B cell (primary cell): ENCODE data around the gene MTMR10. TPM values are rescaled to one million over a fixed set of nuclear protein-coding genes. Genes with fewer than 3 reads are reported as not detected.

Experiments used
- ATAC-seq: fragments of 200-7000 bp; cut with Tn5 transposase; one replicate; pipeline ENCODE4 v1.10.0; 2021; ENCODE audit warnings: low read depth, mild to moderate bottlenecking, moderate number of reproducible peaks, moderate library complexity
- CTCF ChIA-PET: fragments of 350-600 bp; sonication (Branson Sonifier 250); formaldehyde crosslinking; loops from one replicate; lab custom pipeline; 2021; ENCODE audit warnings: antibody characterized with exemption, inconsistent platforms; lab: Charles Lee
- POLR2A ChIA-PET: fragments of 350-600 bp; sonication (Branson Sonifier 250); formaldehyde crosslinking; loops from one replicate; lab custom pipeline; 2021; ENCODE audit warnings: antibody characterized with exemption; lab: Charles Lee
- DNase-seq: peaks from one replicate; pipeline ENCODE4 v3.0.0; 2013
- H2AFZ ChIP-seq: 2 replicates; pipeline ENCODE4 v1.6.1; 2012; ENCODE audit warnings: mild to moderate bottlenecking, low read depth, low read length; ENCODE audit not compliant: insufficient read depth, poor library complexity, severe bottlenecking
- H3K27ac ChIP-seq, 2 donors: 1 replicate in 1 of 2; 2 replicates in 1 of 2; pipeline ENCODE4 v1.5.1; 2012 to 2013; ENCODE audit warnings: low read length in 2 of 2, mild to moderate bottlenecking in 2 of 2, moderate library complexity in 1 of 2
- H3K27me3 ChIP-seq, 4 experiments: fragments of 200-600 bp in 1 of 4; sonication (generic) in 1 of 4; replicated peaks in 1 of 4; 1 replicate in 2 of 4; 2 replicates in 2 of 4; pipeline versions ENCODE4 v1.6.1 to v1.7.0; 2013 to 2016; ENCODE audit warnings: low read length in 3 of 4, mild to moderate bottlenecking in 2 of 4, mixed read lengths in 1 of 4, moderate library complexity in 1 of 4; ENCODE audit not compliant: insufficient read depth in 4 of 4, control insufficient read depth in 3 of 4; ENCODE audit errors: control extremely low read depth in 1 of 4
- H3K36me3 ChIP-seq, 2 experiments: replicated peaks in 1 of 2; 1 replicate in 1 of 2; 2 replicates in 1 of 2; pipeline versions ENCODE4 v1.6.1 to v1.7.1; 2013; ENCODE audit warnings: low read length in 1 of 2; ENCODE audit not compliant: insufficient read depth in 2 of 2, control insufficient read depth in 1 of 2; ENCODE audit errors: control extremely low read depth in 1 of 2, extremely low read depth in 1 of 2
- H3K4me1 ChIP-seq, 2 donors: fragments of 200-600 bp in 1 of 2; sonication (generic) in 1 of 2; 1 replicate in 1 of 2; 2 replicates in 1 of 2; pipeline versions ENCODE4 v1.5.1 to v1.6.1; 2013 to 2017; ENCODE audit warnings: low read length in 2 of 2; ENCODE audit not compliant: control insufficient read depth in 2 of 2, insufficient read depth in 2 of 2
- H3K4me2 ChIP-seq: replicated peaks from 2 replicates; pipeline ENCODE3; 2012; ENCODE audit warnings: mild to moderate bottlenecking, low read depth, low read length; ENCODE audit not compliant: poor library complexity, severe bottlenecking
- H3K4me3 ChIP-seq, 5 experiments: fragments of 200-600 bp in 1 of 5; sonication (generic) in 1 of 5; 1 replicate in 3 of 5; 2 replicates in 2 of 5; pipeline versions ENCODE4 v1.5.1 to v1.7.0; 2011 to 2016; ENCODE audit warnings: low read length in 4 of 5, mild to moderate bottlenecking in 4 of 5, low read depth in 2 of 5, control low read depth in 1 of 5, moderate library complexity in 1 of 5; ENCODE audit not compliant: insufficient read depth in 1 of 5; ENCODE audit errors: control extremely low read depth in 1 of 5, extremely low read depth in 1 of 5
- H3K79me2 ChIP-seq: fragments of 200-600 bp; sonication (generic); one replicate; pipeline ENCODE4 v1.6.0; 2016; ENCODE audit warnings: low read length; ENCODE audit not compliant: control insufficient read depth, insufficient read depth
- H3K9ac ChIP-seq: fragments of 200-600 bp; sonication (generic); 2 replicates; pipeline ENCODE4 v1.6.1; 2017; ENCODE audit warnings: mild to moderate bottlenecking, low read length, moderate library complexity
- H3K9me3 ChIP-seq, 3 donors: one replicate each; pipeline versions ENCODE4 v1.6.1 to v1.7.1; 2013; ENCODE audit warnings: low read length in 2 of 3; ENCODE audit not compliant: control insufficient read depth in 2 of 3, insufficient read depth in 1 of 3; ENCODE audit errors: control extremely low read depth in 1 of 3
- H4K20me1 ChIP-seq: 2 replicates; pipeline ENCODE4 v1.6.0; 2012; ENCODE audit warnings: mild to moderate bottlenecking, low read length; ENCODE audit not compliant: insufficient read depth, control insufficient read depth, poor library complexity, severe bottlenecking
- H3K27ac Mint-ChIP-seq: one replicate; pipeline ENCODE4 v1.8.0; 2021; ENCODE audit warnings: mixed read lengths
- H3K27me3 Mint-ChIP-seq: one replicate; pipeline ENCODE4 v1.8.0; 2021; ENCODE audit warnings: mixed read lengths
- H3K4me1 Mint-ChIP-seq: one replicate; pipeline ENCODE4 v1.8.0; 2021; ENCODE audit warnings: mixed read lengths
- H3K4me3 Mint-ChIP-seq: one replicate; pipeline ENCODE4 v1.8.0; 2021; ENCODE audit warnings: mixed read lengths
- H3K9me3 Mint-ChIP-seq: one replicate; pipeline ENCODE4 v1.8.0; 2022; ENCODE audit warnings: mixed read lengths; ENCODE audit not compliant: insufficient read depth
- EZH2 ChIP-seq: IDR thresholded peaks from 2 replicates; pipeline ENCODE4 v1.6.1; 2012; ENCODE audit warnings: borderline replicate concordance, low read depth, mild to moderate bottlenecking, moderate library complexity, low read length; ENCODE audit not compliant: insufficient read depth, poor library complexity, severe bottlenecking
- WGBS: methylation state at CpG from one replicate; pipeline ENCODE4 v1.1.5; 2013; ENCODE audit warnings: missing lambda C conversion rate; ENCODE audit not compliant: insufficient coverage; 5-methylcytosine and 5-hydroxymethylcytosine counted together
- intact Hi-C: fragments of 100-400 bp; cut with micrococcal nuclease; formaldehyde crosslinking; loops from one replicate; pipeline ENCODE4 v1.10.0; 2022
- polyA plus RNA-seq: library from polyadenylated mRNA; depleted of rRNA; stranded (reverse); fragments of >200 nt; gene quantifications from 2 replicates; pipeline ENCODE4 v1.2.3, GENCODE V29; 2012
- total RNA-seq, 2 donors: library from RNA; stranded (reverse); fragments of 120-200 nt in 1 of 2; gene quantifications; 1 replicate in 1 of 2; 2 replicates in 1 of 2; pipeline versions ENCODE4 v1.2.3 to v1.2.4, GENCODE V29; 2013 to 2022
- TF ChIP-seq, protein P1 (sequence below): fragments of 200-600 bp; IDR thresholded peaks from one replicate; pipeline ENCODE4 v1.8.0; 2022; ENCODE audit warnings: antibody characterized with exemption, mild to moderate bottlenecking

MTMR10 gene
- total and polyA plus RNA-seq, 2 donors (not counting 1 experiment from before 2014, with no cell fraction given) = 27.9 to 50.2 TPM

DNA sequence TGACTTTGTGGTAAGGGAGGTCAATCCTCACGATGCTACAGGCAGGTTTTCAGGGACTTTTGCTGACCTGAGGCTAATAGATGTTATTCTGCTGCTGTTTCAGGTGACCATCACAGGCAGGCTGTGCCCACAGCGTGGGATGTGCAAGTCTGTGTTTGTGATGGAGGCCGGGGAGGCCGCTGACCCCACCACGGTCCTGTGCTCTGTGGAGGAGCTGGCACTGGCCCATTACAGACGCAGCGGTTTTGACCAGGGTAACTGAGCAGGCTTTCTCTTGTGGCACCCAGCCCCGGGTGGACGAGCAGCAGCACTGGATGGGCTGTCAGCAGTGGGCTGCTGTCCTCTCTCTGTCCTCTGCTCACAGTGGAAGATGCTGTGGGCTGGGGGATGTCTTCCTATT, 65.7 kb downstream of the MTMR10 start:
- Histone ChIP-seq H4K20me1 (no peaks in the 10 kb centered on the region), H2AFZ (no peak overlapping the region), H3K4me3 (no peak overlapping the region), H3K27me3 (no peaks in the 10 kb centered on the region), H3K79me2 (no peaks in the 10 kb centered on the region), H3K4me2 (no peak overlapping the region), H3K9me3 (no peaks in the 10 kb centered on the region), H3K36me3 (peaks cover 7 to 52% of the 10 kb centered on the region in 2 experiments), H3K4me1 (no peaks in the 10 kb centered on the region), H3K9ac (no peak overlapping the region), H3K27ac (no peak overlapping the region)
- no peak for ATAC-seq
- Mint-ChIP-seq H3K4me1 (peaks cover 6% of the 10 kb centered on the region), H3K9me3 (no peaks in the 10 kb centered on the region), H3K4me3 (no peak overlapping the region), H3K27me3 (no peaks in the 10 kb centered on the region), H3K27ac (no peak overlapping the region)
- intact Hi-C loops = no loop called here
- CTCF ChIA-PET = no interaction called here
- POLR2A ChIA-PET = no interaction called here
- DNase-seq = no peak
- no peak for TF ChIP-seq EZH2
- 93% methylated on average over 7 of the region's 9 CpGs for WGBS

DNA sequence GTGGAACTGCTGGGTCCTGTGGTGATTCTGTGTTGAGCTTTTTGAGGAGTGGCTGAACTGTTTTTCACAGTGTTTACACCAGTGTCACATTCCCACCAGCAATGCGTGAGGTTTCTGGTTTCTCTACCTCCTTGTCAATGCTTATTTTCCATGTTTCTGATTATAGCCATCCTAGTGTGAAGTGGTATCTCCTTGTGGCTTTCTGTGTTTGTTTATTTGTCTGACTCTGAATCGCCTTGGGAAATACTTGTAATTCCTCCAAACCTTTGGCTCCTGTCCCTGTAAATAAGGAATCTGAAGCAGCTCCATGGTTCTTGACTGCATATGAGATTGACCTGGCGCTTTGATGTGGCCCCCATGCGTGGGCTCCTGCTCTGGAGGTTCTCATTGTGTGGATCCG, 67.1 kb downstream of the MTMR10 start:
- no peaks in the 10 kb centered on the region for H3K79me2 ChIP-seq
- 98% methylated on average over 4 of the region's 5 CpGs for WGBS
- H3K27ac ChIP-seq = no peak overlapping the region
- no peak overlapping the region for H3K9ac ChIP-seq
- Mint-ChIP-seq H3K9me3 (no peaks in the 10 kb centered on the region), H3K4me1 (peaks cover 3% of the 10 kb centered on the region), H3K27me3 (no peaks in the 10 kb centered on the region), H3K27ac (no peak overlapping the region), H3K4me3 (no peak overlapping the region)
- H3K4me2 ChIP-seq = no peak overlapping the region
- no peak for TF ChIP-seq EZH2
- TF ChIP-seq, protein P1, sequence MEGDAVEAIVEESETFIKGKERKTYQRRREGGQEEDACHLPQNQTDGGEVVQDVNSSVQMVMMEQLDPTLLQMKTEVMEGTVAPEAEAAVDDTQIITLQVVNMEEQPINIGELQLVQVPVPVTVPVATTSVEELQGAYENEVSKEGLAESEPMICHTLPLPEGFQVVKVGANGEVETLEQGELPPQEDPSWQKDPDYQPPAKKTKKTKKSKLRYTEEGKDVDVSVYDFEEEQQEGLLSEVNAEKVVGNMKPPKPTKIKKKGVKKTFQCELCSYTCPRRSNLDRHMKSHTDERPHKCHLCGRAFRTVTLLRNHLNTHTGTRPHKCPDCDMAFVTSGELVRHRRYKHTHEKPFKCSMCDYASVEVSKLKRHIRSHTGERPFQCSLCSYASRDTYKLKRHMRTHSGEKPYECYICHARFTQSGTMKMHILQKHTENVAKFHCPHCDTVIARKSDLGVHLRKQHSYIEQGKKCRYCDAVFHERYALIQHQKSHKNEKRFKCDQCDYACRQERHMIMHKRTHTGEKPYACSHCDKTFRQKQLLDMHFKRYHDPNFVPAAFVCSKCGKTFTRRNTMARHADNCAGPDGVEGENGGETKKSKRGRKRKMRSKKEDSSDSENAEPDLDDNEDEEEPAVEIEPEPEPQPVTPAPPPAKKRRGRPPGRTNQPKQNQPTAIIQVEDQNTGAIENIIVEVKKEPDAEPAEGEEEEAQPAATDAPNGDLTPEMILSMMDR = no peak
- ATAC-seq (no peak), DNase-seq (no peak)
- H4K20me1 ChIP-seq = no peaks in the 10 kb centered on the region
- no peaks in the 10 kb centered on the region for H3K4me1 ChIP-seq
- intact Hi-C loops = no loop called here
- H3K36me3 ChIP-seq = peaks cover 7 to 48% of the 10 kb centered on the region in 2 experiments
- H3K4me3 ChIP-seq = no peak overlapping the region
- no peak overlapping the region for H2AFZ ChIP-seq
- POLR2A ChIA-PET = no interaction called here
- no peaks in the 10 kb centered on the region for H3K27me3 ChIP-seq
- H3K9me3 ChIP-seq = no peaks in the 10 kb centered on the region
- CTCF ChIA-PET = no interaction called here
